ENCODE data around the gene MOV10L1. TPM values are rescaled to one million over a fixed set of nuclear protein-coding genes. Genes with fewer than 3 reads are reported as not detected.

Gene MOV10L1
- total and polyA plus RNA-seq, 2 donors (not counting 3 experiments of a cell fraction or from before 2014, with no cell fraction given) = 27.6 to 37.6 TPM

DNA sequence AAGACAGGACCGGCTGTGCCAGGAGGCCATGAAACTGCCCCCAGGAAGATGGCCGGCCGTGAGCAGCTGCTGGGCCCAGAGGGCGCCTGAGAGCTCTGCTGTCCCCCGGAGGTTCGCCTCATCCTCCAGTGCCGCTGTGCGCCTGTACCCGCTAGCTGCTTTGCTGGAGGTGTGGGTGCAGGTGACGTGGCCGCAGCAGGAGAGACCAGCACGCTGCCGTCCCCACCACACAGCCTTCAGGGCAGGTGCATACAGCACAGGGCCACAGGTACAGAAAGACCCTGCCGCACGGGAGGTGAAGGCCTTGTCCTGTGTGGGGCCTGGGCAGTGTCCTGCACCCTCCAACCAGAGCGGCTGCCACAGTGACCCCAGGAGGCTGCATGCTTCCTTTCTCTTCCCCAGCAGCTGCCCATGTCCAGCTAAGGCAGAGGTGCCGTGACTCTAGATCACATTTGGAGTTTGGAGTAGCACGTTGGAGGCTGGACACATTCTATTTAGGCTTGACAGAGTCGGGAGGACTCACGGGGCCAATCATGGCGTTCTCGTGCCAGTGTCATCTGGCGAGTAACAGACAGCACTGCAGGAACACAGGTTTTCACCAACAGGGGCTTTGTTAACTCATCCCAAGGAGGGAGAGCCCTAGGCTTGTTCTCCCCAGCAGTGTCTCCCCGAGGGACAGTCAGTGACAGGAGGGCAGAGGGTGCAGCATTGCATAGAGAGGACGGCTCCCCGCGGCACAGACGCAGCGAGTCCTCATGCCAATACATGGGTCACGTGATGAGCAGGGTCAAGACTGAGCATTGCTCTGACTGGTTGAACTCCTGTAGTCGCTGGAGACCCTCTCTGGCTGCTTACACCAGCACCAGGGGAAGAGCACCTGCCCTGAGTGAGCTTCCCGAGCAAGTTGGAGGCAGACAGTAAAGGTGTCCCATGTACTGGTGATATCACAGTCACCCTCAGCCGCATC is 62.0 kb downstream of the MOV10L1 start:
- Histone ChIP-seq H3K79me2 (ENCODE audit: control insufficient read depth, insufficient read depth, low read length) (no peaks in the 10 kb centered on the region), H3K9me1 (replicated peaks; ENCODE audit: control insufficient read depth, extremely low read depth, insufficient read depth, low read length) (no peaks in the 10 kb centered on the region), H3K4me2 (ENCODE audit: insufficient read depth, low read length) (no peak overlapping the region), H3K4me1 (ENCODE audit: control insufficient read depth, extremely low read depth, insufficient read depth, low read length) (no peaks in the 10 kb centered on the region), H4K20me1 (replicated peaks; ENCODE audit: control insufficient read depth, extremely low read depth, insufficient read depth, low read length) (no peaks in the 10 kb centered on the region), H3K9me3 (replicated peaks; ENCODE audit: control insufficient read depth, insufficient read depth, low read length) (no peaks in the 10 kb centered on the region), H3K4me3 (replicated peaks in 1 of 3; ENCODE audit: insufficient read depth in 1 of 3, low read depth in 1 of 3, low read length in 3 of 3) (no peak overlapping the region), H3K27ac (ENCODE audit: insufficient read depth, low read depth, low read length) (no peak overlapping the region), H2AFZ (ENCODE audit: low read depth, low read length) (no peak overlapping the region), H3K9ac (replicated peaks; ENCODE audit: extremely low read depth, insufficient read depth, low read length) (no peak overlapping the region), H3K27me3 (ENCODE audit: control insufficient read depth in 2 of 2, insufficient read depth in 2 of 2, low read length in 2 of 2) (no peaks in the 10 kb centered on the region), H3K36me3 (ENCODE audit: control insufficient read depth in 2 of 2, extremely low read depth in 1 of 2, insufficient read depth in 2 of 2, low read length in 2 of 2) (peaks cover 15 to 39% of the 10 kb centered on the region in 2 experiments)
- intact Hi-C loops (cut with micrococcal nuclease) (no loop called here), dilution Hi-C loops (cut with MboI; ENCODE audit: extremely low pct_ligation_motif_present, low sequenced_read_pairs) (no loop called here)
- FAIRE-seq (no peak), DNase-seq (ENCODE audit: low read depth, low spot score) (no peak)
- ChIA-PET CTCF (interaction anchor here (0.8 kb wide), 1 partner anchor 39 kb away, joined by 3 read pairs; no protein-coding TSS in a partner anchor), POLR2A (no interaction called here)
- no peak for TF ChIP-seq POLR2AphosphoS5 (IDR thresholded peaks at IDR 0.05; ENCODE audit: insufficient read depth, low read depth, low read length)
- TF ChIP-seq MAX (IDR thresholded peaks at IDR 0.05; ENCODE audit: insufficient read depth, insufficient read length) = no peak
- TF ChIP-seq GATA2 (IDR thresholded peaks at IDR 0.05; ENCODE audit: insufficient read depth, insufficient read length, low read depth, low read length) = no peak
- no peak for TF ChIP-seq JUN (IDR thresholded peaks at IDR 0.05; ENCODE audit: borderline replicate concordance, insufficient read depth, insufficient read length, low read depth)
- TF ChIP-seq, protein P1, sequence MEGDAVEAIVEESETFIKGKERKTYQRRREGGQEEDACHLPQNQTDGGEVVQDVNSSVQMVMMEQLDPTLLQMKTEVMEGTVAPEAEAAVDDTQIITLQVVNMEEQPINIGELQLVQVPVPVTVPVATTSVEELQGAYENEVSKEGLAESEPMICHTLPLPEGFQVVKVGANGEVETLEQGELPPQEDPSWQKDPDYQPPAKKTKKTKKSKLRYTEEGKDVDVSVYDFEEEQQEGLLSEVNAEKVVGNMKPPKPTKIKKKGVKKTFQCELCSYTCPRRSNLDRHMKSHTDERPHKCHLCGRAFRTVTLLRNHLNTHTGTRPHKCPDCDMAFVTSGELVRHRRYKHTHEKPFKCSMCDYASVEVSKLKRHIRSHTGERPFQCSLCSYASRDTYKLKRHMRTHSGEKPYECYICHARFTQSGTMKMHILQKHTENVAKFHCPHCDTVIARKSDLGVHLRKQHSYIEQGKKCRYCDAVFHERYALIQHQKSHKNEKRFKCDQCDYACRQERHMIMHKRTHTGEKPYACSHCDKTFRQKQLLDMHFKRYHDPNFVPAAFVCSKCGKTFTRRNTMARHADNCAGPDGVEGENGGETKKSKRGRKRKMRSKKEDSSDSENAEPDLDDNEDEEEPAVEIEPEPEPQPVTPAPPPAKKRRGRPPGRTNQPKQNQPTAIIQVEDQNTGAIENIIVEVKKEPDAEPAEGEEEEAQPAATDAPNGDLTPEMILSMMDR (IDR thresholded peaks at IDR 0.05; ENCODE audit: extremely low read depth in 1 of 2, insufficient read depth in 1 of 2, low read depth in 1 of 2, low read length in 2 of 2) = no peak
- no peak for TF ChIP-seq MYC (IDR thresholded peaks at IDR 0.05; ENCODE audit: low read depth, low read length)
- TF ChIP-seq POLR2A (IDR thresholded peaks at IDR 0.05; ENCODE audit: low read depth, low read length) = no peak
- no peak for TF ChIP-seq EZH2 (IDR thresholded peaks at IDR 0.05; ENCODE audit: borderline replicate concordance, low read depth, low read length, severe bottlenecking)
- TF ChIP-seq FOS (IDR thresholded peaks at IDR 0.05; ENCODE audit: borderline replicate concordance, insufficient read depth, low read length) = no peak
- BruUV-seq (replicated peaks) = no TSS peak

Data from endothelial cell of umbilical vein (primary cell).